KMS-11 (cell line): Measurements from ENCODE around the gene FBXO34.

Source experiments
- H2AFZ ChIP-seq: fragments of 200-600 bp; sonication (generic); 2 replicates; pipeline ENCODE4 v1.6.1; 2016; ENCODE audit warnings: antibody characterized with exemption, mixed run types, low read depth
- H3K27ac ChIP-seq: fragments of 200-600 bp; sonication (generic); 2 replicates; pipeline ENCODE4 v1.6.1; 2016; ENCODE audit warnings: mild to moderate bottlenecking, mixed run types
- H3K27me3 ChIP-seq: fragments of 200-600 bp; sonication (generic); 2 replicates; pipeline ENCODE4 v1.6.1; 2017; ENCODE audit warnings: mild to moderate bottlenecking, low read depth, mixed run types, moderate library complexity; ENCODE audit not compliant: insufficient read depth
- H3K36me3 ChIP-seq: fragments of 200-600 bp; sonication (generic); 2 replicates; pipeline ENCODE4 v1.6.1; 2017; ENCODE audit warnings: mild to moderate bottlenecking, mixed run types; ENCODE audit not compliant: insufficient read depth
- H3K4me1 ChIP-seq: fragments of 200-600 bp; sonication (generic); 2 replicates; pipeline ENCODE4 v1.6.1; 2016; ENCODE audit warnings: mild to moderate bottlenecking, low read depth, mixed run types; ENCODE audit not compliant: poor library complexity, severe bottlenecking
- H3K4me2 ChIP-seq: fragments of 200-600 bp; sonication (generic); 2 replicates; pipeline ENCODE4 v1.7.0; 2016; ENCODE audit warnings: mild to moderate bottlenecking, mixed run types
- H3K4me3 ChIP-seq: fragments of 200-600 bp; sonication (generic); IDR thresholded peaks from 2 replicates; pipeline ENCODE4 v1.6.1; 2017; ENCODE audit warnings: low read depth, low read length, mixed read lengths; ENCODE audit not compliant: insufficient read depth
- H3K79me2 ChIP-seq: fragments of 200-600 bp; sonication (generic); 2 replicates; pipeline ENCODE4 v1.6.1; 2016; ENCODE audit warnings: low read depth, mixed run types; ENCODE audit not compliant: insufficient read depth
- H3K9ac ChIP-seq: fragments of 200-600 bp; sonication (generic); 2 replicates; pipeline ENCODE4 v1.6.1; 2016; ENCODE audit warnings: mild to moderate bottlenecking, mixed run types
- H4K20me1 ChIP-seq: fragments of 200-600 bp; sonication (generic); 2 replicates; pipeline ENCODE4 v1.6.1; 2016; ENCODE audit warnings: mild to moderate bottlenecking, mixed run types; ENCODE audit not compliant: insufficient read depth
- CTCF ChIP-seq: fragments of 200-600 bp; sonication (generic); conservative IDR thresholded peaks from 2 replicates; pipeline ENCODE4 v1.6.1; 2017; ENCODE audit warnings: low read depth, mild to moderate bottlenecking, antibody characterized with exemption, low read length, moderate library complexity, mixed read lengths

Gene FBXO34

GRCh38 chr14:55248411-55248810 is 22.8 kb upstream of the FBXO34 start:
- Histone ChIP-seq H2AFZ (no peak overlapping the region), H3K4me3 (no peak overlapping the region), H3K27ac (no peak overlapping the region), H3K9ac (no peak overlapping the region), H3K4me1 (no peaks in the 10 kb centered on the region), H3K79me2 (no peaks in the 10 kb centered on the region), H4K20me1 (no peaks in the 10 kb centered on the region), H3K4me2 (no peak overlapping the region), H3K27me3 (no peaks in the 10 kb centered on the region), H3K36me3 (no peaks in the 10 kb centered on the region)
- no peak for TF ChIP-seq CTCF

GRCh38 chr14:55249423-55249822 is 21.8 kb upstream of the FBXO34 start:
- Histone ChIP-seq H3K36me3 (no peaks in the 10 kb centered on the region), H3K4me2 (no peak overlapping the region), H3K4me1 (no peaks in the 10 kb centered on the region), H3K4me3 (no peak overlapping the region), H3K27ac (no peak overlapping the region), H3K9ac (no peak overlapping the region), H4K20me1 (no peaks in the 10 kb centered on the region), H3K79me2 (no peaks in the 10 kb centered on the region), H3K27me3 (no peaks in the 10 kb centered on the region), H2AFZ (no peak overlapping the region)
- no peak for TF ChIP-seq CTCF

GRCh38 chr14:55253276-55253675 is 17.9 kb upstream of the FBXO34 start:
- H3K4me3 ChIP-seq = no peak overlapping the region
- no peaks in the 10 kb centered on the region for H4K20me1 ChIP-seq
- no peaks in the 10 kb centered on the region for H3K36me3 ChIP-seq
- H3K27me3 ChIP-seq = no peaks in the 10 kb centered on the region
- no peak overlapping the region for H3K27ac ChIP-seq
- no peak overlapping the region for H3K9ac ChIP-seq
- TF ChIP-seq CTCF = no peak
- no peak overlapping the region for H2AFZ ChIP-seq
- H3K4me1 ChIP-seq = no peaks in the 10 kb centered on the region
- H3K4me2 ChIP-seq = no peak overlapping the region
- no peaks in the 10 kb centered on the region for H3K79me2 ChIP-seq

- no peaks in the 10 kb centered on the region for H3K27me3 ChIP-seq
- H3K4me2 ChIP-seq = no peak overlapping the region
- no peak overlapping the region for H2AFZ ChIP-seq
- H3K9ac ChIP-seq = no peak overlapping the region
- no peak for TF ChIP-seq CTCF
- no peak overlapping the region for H3K4me3 ChIP-seq
- no peaks in the 10 kb centered on the region for H4K20me1 ChIP-seq
- no peaks in the 10 kb centered on the region for H3K79me2 ChIP-seq
- no peaks in the 10 kb centered on the region for H3K4me1 ChIP-seq
- no peak overlapping the region for H3K27ac ChIP-seq
- H3K36me3 ChIP-seq = no peaks in the 10 kb centered on the region
Observed at GRCh38 chr14:55254581-55254980, 16.6 kb upstream of the FBXO34 start.

GRCh38 chr14:55255979-55256378 is 15.2 kb upstream of the FBXO34 start:
- H2AFZ ChIP-seq = no peak overlapping the region

More at GRCh38 chr14:55255979-55256378, 15.2 kb upstream of the FBXO34 start:
- no peaks in the 10 kb centered on the region for H3K4me1 ChIP-seq
- H3K36me3 ChIP-seq = no peaks in the 10 kb centered on the region
- no peak overlapping the region for H3K4me3 ChIP-seq
- H4K20me1 ChIP-seq = no peaks in the 10 kb centered on the region
- H3K27ac ChIP-seq = no peak overlapping the region
- no peak for TF ChIP-seq CTCF
- no peaks in the 10 kb centered on the region for H3K27me3 ChIP-seq
- no peaks in the 10 kb centered on the region for H3K79me2 ChIP-seq
- no peak overlapping the region for H3K4me2 ChIP-seq
- H3K9ac ChIP-seq = no peak overlapping the region
